Retinal pigment epithelial cell (primary cell): ENCODE measurements around the gene MKRN2.
"Not testable (repeated sequence)": the region's sequence is repeated elsewhere in the genome, so short reads cannot be mapped to it uniquely, and the experiment has no call there.

Experiments used
- DNase-seq: peaks from one replicate; pipeline ENCODE4 v3.0.0-alpha.2; 2010; ENCODE audit warnings: low read depth
- H3K4me3 ChIP-seq: 2 replicates; pipeline ENCODE4 v1.5.1; 2011; ENCODE audit warnings: mild to moderate bottlenecking, low read length, control low read depth, moderate library complexity
- TF ChIP-seq, protein P1 (sequence below): conservative IDR thresholded peaks from 2 replicates; pipeline ENCODE4 v1.5.1; 2011; ENCODE audit warnings: low read depth, low read length, control low read depth, inconsistent platforms

Gene MKRN2

DNA sequence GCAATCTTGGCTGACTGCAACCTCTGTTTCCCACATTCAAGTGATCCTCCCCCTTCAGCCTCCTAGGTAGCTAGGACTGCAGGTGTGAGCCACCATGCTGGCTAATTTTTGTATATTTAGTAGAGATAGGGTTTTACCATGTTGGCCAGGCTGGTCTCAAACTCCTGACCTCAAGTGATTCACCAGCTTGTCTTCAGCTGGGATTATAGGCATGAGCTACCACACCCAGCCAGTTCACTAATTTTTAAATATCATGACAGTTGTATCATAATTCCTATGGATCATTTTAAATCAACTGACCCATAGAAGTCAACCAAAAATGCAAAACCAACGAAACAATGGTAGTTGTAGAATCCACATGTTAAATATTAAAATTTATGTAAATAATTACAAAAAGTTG is 71.9 kb downstream of the MKRN2 start:
- TF ChIP-seq, protein P1, sequence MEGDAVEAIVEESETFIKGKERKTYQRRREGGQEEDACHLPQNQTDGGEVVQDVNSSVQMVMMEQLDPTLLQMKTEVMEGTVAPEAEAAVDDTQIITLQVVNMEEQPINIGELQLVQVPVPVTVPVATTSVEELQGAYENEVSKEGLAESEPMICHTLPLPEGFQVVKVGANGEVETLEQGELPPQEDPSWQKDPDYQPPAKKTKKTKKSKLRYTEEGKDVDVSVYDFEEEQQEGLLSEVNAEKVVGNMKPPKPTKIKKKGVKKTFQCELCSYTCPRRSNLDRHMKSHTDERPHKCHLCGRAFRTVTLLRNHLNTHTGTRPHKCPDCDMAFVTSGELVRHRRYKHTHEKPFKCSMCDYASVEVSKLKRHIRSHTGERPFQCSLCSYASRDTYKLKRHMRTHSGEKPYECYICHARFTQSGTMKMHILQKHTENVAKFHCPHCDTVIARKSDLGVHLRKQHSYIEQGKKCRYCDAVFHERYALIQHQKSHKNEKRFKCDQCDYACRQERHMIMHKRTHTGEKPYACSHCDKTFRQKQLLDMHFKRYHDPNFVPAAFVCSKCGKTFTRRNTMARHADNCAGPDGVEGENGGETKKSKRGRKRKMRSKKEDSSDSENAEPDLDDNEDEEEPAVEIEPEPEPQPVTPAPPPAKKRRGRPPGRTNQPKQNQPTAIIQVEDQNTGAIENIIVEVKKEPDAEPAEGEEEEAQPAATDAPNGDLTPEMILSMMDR = no peak
- H3K4me3 ChIP-seq = no peak overlapping the region
- DNase-seq = no peak

DNA sequence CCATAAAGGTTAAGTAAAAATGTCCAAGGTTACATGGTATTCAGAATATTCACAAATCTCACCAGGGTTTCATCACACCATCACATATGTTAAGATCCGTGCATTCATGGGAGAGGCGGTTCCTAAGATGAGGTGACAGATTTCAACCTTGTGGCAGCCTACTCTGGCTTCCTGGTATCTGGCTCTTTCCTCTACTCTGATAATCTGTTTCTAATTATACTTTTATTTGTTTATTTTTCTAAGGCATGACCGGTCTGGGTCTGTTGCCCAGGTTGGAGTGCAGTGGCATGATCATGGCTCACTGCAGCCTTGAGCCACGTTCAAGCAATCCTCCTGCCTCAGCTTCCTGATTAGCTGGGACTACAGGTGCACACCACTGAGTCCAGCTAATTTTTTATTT is 72.7 kb downstream of the MKRN2 start:
- TF ChIP-seq, protein P1 = no peak
- no peak for DNase-seq
- no peak overlapping the region for H3K4me3 ChIP-seq

DNA sequence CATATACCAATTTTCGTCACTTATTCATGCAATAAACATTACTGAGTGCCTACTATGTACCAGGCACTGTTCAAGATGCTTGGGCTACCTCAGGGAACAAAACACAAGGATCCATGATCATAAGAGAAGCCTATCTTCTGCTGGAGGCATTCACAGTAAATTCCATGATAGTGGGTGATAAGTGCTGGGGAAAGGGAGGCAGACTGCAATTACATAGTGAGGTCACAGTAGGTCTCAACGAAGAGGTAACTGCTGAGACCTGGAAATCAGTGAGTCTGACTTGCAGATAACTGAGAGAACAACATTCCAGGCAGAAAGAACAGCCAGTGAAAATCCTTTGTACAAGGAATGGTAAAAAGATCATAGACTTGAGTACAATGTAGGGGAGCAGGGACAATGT is 73.4 kb downstream of the MKRN2 start:
- TF ChIP-seq, protein P1 = no peak
- H3K4me3 ChIP-seq = no peak overlapping the region
- DNase-seq = no peak

DNA sequence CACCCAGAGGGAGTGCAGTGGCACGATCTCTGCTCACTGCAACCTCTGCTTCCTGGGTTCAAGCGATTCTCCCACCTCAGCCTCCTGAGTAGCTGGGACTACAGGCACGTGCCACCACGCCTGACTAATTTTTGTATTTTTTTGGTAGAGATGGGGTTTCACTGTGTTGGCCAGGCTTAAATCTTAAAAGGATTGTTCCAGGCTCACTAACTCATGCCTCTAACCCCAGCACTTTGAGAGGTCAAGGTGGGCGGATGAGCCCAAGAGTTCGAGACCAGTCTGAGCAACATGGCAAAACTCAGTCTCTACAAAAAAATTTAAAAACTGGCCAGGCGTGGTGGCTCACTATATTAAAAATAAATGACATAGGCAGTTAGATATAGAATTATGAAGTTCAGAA is 74.0 kb downstream of the MKRN2 start:
- H3K4me3 ChIP-seq, DNase-seq: not testable (repeated sequence)

DNA sequence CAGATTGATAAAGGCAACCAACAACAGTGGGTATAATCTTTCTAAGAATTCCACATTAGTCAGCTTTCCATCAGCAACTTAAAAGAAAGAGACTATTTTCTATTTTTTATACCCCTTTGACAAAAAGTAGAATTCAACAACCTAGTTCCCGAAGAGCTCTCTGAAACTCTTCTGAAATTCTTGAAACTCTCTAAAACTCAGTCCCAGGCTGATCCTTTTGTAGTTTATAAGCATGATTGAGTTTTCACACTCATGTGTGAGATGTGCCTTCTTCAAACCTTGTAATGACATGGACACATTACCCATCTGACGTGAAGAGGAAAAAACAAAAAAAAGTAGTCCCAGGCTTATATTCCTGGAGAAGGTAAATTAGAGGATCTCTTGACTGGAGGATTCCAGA is 75.6 kb downstream of the MKRN2 start:
- H3K4me3 ChIP-seq = no peak overlapping the region
- TF ChIP-seq, protein P1 = no peak
- DNase-seq = no peak

DNA sequence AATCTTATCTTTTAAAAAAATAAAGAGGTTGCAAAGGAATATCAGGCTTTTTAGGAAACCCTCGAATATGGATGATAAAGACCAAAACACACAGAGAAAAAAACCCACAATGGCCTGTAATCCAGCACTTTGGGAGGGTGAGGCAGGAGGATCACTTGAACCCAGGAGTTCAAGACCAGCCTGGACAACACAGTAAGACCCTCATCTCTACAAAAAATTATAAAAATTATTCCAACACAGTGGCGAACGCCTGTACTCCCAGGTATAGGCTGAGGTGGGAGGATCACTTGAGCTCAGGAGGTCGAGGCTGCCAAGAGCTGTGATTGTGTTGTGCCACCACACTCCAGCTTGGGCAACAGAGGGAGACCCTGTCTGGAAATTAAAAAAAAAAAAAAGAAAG is 76.2 kb downstream of the MKRN2 start:
- TF ChIP-seq, protein P1 = no peak
- H3K4me3 ChIP-seq = no peak overlapping the region
- DNase-seq = no peak
